ENCODE measurements around the gene QTRT2. TPM values are rescaled to one million over a fixed set of nuclear protein-coding genes. Genes with fewer than 3 reads are reported as not detected.

The QTRT2 gene
- total and polyA plus RNA-seq, 9 of the 15 experiments (the other 6 are each of a cell fraction or from before 2014, with no cell fraction given), result 10.2 to 25.1 (median 17.3) TPM

GRCh38 chr3:114034211-114034610 is 22.3 kb upstream of the QTRT2 start:
- Histone ChIP-seq H3K27ac (ENCODE audit: extremely low read depth, low read depth, low read length) (no peak overlapping the region), H3K9ac (ENCODE audit: insufficient read depth in 1 of 2, low read depth in 2 of 2, low read length in 2 of 2) (no peak overlapping the region), H3K27me3 (ENCODE audit: control insufficient read depth in 2 of 2, insufficient read depth in 2 of 2, low read length in 2 of 2) (no peaks in the 10 kb centered on the region), H3K36me3 (ENCODE audit: control insufficient read depth, insufficient read depth, low read length) (no peaks in the 10 kb centered on the region; the same call in 2 of the 3 replicates), H3K9me3 (replicated peaks; ENCODE audit: control insufficient read depth, insufficient read depth, low read depth, low read length) (no peaks in the 10 kb centered on the region), H4K20me1 (replicated peaks; ENCODE audit: control insufficient read depth, insufficient read depth, low read length) (no peaks in the 10 kb centered on the region), H3K79me2 (ENCODE audit: control insufficient read depth, insufficient read depth, low read length) (no peaks in the 10 kb centered on the region), H3K4me3 (no peak overlapping the region), H3K4me2 (ENCODE audit: insufficient read depth, low read length) (no peak overlapping the region), H3K4me1 (replicated peaks in 1 of 2; ENCODE audit: control insufficient read depth in 2 of 2, insufficient read depth in 2 of 2, low read length in 2 of 2) (no peaks in the 10 kb centered on the region; a peak in 2 of 5 replicates), H2AFZ (ENCODE audit: low read depth, low read length) (no peak overlapping the region), H3K9me1 (ENCODE audit: control insufficient read depth, insufficient read depth, low read length) (no peaks in the 10 kb centered on the region)
- DNase-seq (ENCODE audit: extremely low read depth in 1 of 4, low spot score in 3 of 4) (no peak), ATAC-seq (no peak), FAIRE-seq (no peak)
- BruUV-seq (replicated peaks), result no TSS peak
- TF ChIP-seq ETV5 (CRISPR knock-in tag; IDR thresholded peaks at IDR 0.05; ENCODE audit: low read depth) (no peak), PHB (CRISPR knock-in tag; IDR thresholded peaks at IDR 0.05) (no peak), ZNF316 (IDR thresholded peaks at IDR 0.05) (no peak), CREB1 (IDR thresholded peaks at IDR 0.05) (no peak), CREB1 (CRISPR knock-in tag; IDR thresholded peaks at IDR 0.05) (no peak)
- CTCF ChIA-PET (ENCODE audit: low intra/inter-chr PET ratio), result no interaction called here
- intact Hi-C loops (cut with micrococcal nuclease), result no loop called here
- POLR2A ChIA-PET, result no interaction called here
- in situ Hi-C loops (cut with MboI), result no loop called here

DNA sequence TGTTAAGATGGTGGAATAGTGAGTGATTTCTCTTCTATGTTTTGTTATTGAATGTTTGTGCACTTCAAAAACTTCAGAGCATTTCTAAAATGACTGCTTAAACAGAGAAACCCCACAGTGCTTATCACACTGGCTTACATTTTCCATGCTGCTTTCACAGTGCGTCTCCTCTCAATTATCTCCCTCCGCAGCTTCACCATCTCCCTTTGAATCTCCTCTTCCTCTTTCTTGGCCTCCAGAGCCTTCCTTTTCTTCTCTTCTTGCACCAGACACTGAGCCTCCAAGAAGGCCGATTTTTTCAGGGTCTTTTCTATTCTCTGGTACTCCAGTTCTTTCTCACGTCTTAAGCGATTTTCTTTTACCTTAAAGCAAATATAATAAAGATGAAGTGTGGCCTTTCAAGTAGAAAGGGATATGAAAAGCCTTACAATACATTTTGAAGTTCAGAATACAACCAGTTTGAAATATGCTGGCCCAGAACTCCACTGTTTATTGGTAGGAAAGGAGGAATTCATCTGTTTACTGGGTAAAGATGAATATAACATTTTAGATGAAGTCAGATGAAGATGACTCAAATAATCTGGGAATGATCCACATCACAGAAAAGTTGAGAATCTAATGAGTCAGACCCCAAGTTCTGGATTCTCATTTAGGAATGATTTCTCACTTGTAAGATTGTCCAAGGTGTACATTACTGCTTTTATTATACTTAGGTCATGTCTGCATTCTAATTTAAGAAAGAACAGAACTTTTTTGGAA is 21.6 kb upstream of the QTRT2 start:
- in situ Hi-C loops (cut with MboI), result no loop called here
- DNase-seq (ENCODE audit: extremely low read depth in 1 of 4, low spot score in 3 of 4) (peak in 1 of 4 experiments; percentile 5), ATAC-seq (no peak), FAIRE-seq (no peak)
- no peaks in the 10 kb centered on the region for H3K9me3 ChIP-seq (replicated peaks; ENCODE audit: control insufficient read depth, insufficient read depth, low read depth, low read length)
- H4K20me1 ChIP-seq (replicated peaks; ENCODE audit: control insufficient read depth, insufficient read depth, low read length), result no peaks in the 10 kb centered on the region
- H3K9ac ChIP-seq (ENCODE audit: insufficient read depth in 1 of 2, low read depth in 2 of 2, low read length in 2 of 2), result no peak overlapping the region
- no peaks in the 10 kb centered on the region for H3K27me3 ChIP-seq (ENCODE audit: control insufficient read depth in 2 of 2, insufficient read depth in 2 of 2, low read length in 2 of 2)
- no peak overlapping the region for H3K27ac ChIP-seq (ENCODE audit: extremely low read depth, low read depth, low read length)
- H3K4me2 ChIP-seq (ENCODE audit: insufficient read depth, low read length), result no peak overlapping the region
- ChIA-PET CTCF (ENCODE audit: low intra/inter-chr PET ratio) (no interaction called here), POLR2A (no interaction called here)
- WGBS (ENCODE audit: insufficient coverage, low coverage, missing lambda C conversion rate), result 0% methylated on average over 5 of the region's 5 CpGs
- H3K36me3 ChIP-seq (ENCODE audit: control insufficient read depth, insufficient read depth, low read length), result no peaks in the 10 kb centered on the region; the same call in 2 of the 3 replicates
- no peaks in the 10 kb centered on the region for H3K9me1 ChIP-seq (ENCODE audit: control insufficient read depth, insufficient read depth, low read length)
- no peak overlapping the region for H3K4me3 ChIP-seq
- H2AFZ ChIP-seq (ENCODE audit: low read depth, low read length), result no peak overlapping the region
- H3K79me2 ChIP-seq (ENCODE audit: control insufficient read depth, insufficient read depth, low read length), result no peaks in the 10 kb centered on the region
- intact Hi-C loops (cut with micrococcal nuclease), result no loop called here
- BruUV-seq (replicated peaks), result no TSS peak
- TF ChIP-seq SPI1 (IDR thresholded peaks at IDR 0.05; ENCODE audit: borderline replicate concordance, low read depth, low read length), result peak; percentile 81; the same call in 1 of the 2 replicates
- no peak for TF ChIP-seq ZNF780A (CRISPR knock-in tag; IDR thresholded peaks at IDR 0.05)
- no peaks in the 10 kb centered on the region; a peak in 2 of 5 replicates for H3K4me1 ChIP-seq (replicated peaks in 1 of 2; ENCODE audit: control insufficient read depth in 2 of 2, insufficient read depth in 2 of 2, low read length in 2 of 2)

All from K562 (cell line).